Measurements from ENCODE around the gene EMC1. TPM values are rescaled to one million over a fixed set of nuclear protein-coding genes. Genes with fewer than 3 reads are reported as not detected.
"Not testable (repeated sequence)": the region's sequence is repeated elsewhere in the genome, so short reads cannot be mapped to it uniquely, and the experiment has no call there.

Gene EMC1
- polyA plus RNA-seq, 1 donor (not counting 4 experiments of a cell fraction or from before 2014, with no cell fraction given), result 28.6 TPM

GRCh38 chr1:19219451-19219850 is 31.9 kb downstream of the EMC1 start:
- dilution Hi-C loops (cut with MboI; ENCODE audit: extremely low pct_ligation_motif_present, low sequenced_read_pairs), result no loop called here
- H3K4me1 ChIP-seq (ENCODE audit: control insufficient read depth, extremely low read depth, insufficient read depth, low read length), result no peaks in the 10 kb centered on the region
- H3K9me1 ChIP-seq (ENCODE audit: control insufficient read depth, extremely low read depth, insufficient read depth, low read length), result no peaks in the 10 kb centered on the region
- peaks cover 34 to 42% of the 10 kb centered on the region in 2 experiments for H3K36me3 ChIP-seq (ENCODE audit: control insufficient read depth in 2 of 2, extremely low read depth in 1 of 2, insufficient read depth in 2 of 2, low read length in 2 of 2)
- FAIRE-seq (no peak), DNase-seq (ENCODE audit: low read depth, low spot score) (no peak)
- H3K4me2 ChIP-seq (ENCODE audit: control insufficient read depth, extremely low read depth, insufficient read depth, low read depth, low read length), result no peak overlapping the region
- no peaks in the 10 kb centered on the region for H4K20me1 ChIP-seq (ENCODE audit: control insufficient read depth, extremely low read depth, insufficient read depth, low read length)
- no peaks in the 10 kb centered on the region for H3K27me3 ChIP-seq (ENCODE audit: control insufficient read depth, extremely low read depth, insufficient read depth, low read length)
- peaks cover 1% of the 10 kb centered on the region for H3K79me2 ChIP-seq (ENCODE audit: control insufficient read depth, insufficient read depth, low read length)
- no peak overlapping the region for H3K27ac ChIP-seq (ENCODE audit: control insufficient read depth, insufficient read depth, low read length)
- H3K4me3 ChIP-seq (ENCODE audit: control insufficient read depth in 2 of 3, extremely low read depth in 1 of 3, insufficient read depth in 2 of 3, low read depth in 1 of 3, low read length in 3 of 3), result no peak overlapping the region
- no peak overlapping the region for H2AFZ ChIP-seq (ENCODE audit: control insufficient read depth, low read length)
- H3K9me3 ChIP-seq (ENCODE audit: control insufficient read depth, low read depth, low read length), result no peaks in the 10 kb centered on the region
- no peak overlapping the region for H3K9ac ChIP-seq (ENCODE audit: control insufficient read depth, extremely low read depth, insufficient read depth, low read length)
- TF ChIP-seq EZH2 (IDR thresholded peaks at IDR 0.05; ENCODE audit: low read length), result no peak
- TF ChIP-seq, protein P1, sequence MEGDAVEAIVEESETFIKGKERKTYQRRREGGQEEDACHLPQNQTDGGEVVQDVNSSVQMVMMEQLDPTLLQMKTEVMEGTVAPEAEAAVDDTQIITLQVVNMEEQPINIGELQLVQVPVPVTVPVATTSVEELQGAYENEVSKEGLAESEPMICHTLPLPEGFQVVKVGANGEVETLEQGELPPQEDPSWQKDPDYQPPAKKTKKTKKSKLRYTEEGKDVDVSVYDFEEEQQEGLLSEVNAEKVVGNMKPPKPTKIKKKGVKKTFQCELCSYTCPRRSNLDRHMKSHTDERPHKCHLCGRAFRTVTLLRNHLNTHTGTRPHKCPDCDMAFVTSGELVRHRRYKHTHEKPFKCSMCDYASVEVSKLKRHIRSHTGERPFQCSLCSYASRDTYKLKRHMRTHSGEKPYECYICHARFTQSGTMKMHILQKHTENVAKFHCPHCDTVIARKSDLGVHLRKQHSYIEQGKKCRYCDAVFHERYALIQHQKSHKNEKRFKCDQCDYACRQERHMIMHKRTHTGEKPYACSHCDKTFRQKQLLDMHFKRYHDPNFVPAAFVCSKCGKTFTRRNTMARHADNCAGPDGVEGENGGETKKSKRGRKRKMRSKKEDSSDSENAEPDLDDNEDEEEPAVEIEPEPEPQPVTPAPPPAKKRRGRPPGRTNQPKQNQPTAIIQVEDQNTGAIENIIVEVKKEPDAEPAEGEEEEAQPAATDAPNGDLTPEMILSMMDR (optimal IDR thresholded peaks at IDR 0.05 in 1 of 3, IDR thresholded peaks at IDR 0.05 in 1 of 3, conservative IDR thresholded peaks at IDR 0.05 in 1 of 3; ENCODE audit: extremely low read depth in 1 of 3, insufficient read depth in 2 of 3, low read length in 3 of 3), result no peak

DNA sequence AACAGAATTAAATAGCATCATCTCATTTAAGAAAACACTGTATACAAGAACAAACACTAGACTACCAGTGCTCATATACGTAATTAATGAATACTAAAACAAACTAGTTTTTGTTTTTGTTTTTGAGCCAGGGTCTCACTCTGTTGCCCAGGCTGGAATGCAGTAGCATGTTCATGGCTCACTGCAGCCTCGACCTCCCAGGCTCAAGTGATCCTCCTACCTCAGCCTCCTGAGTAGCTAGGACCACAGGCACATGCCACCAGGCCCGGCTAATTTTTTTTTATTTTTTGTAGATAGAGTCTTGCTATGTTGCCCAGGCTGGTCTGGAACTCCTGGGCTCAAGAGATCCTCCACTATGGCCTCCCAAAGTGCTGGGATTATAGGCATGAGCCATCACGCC is 34.7 kb downstream of the EMC1 start:
- H3K27ac ChIP-seq (ENCODE audit: control insufficient read depth, insufficient read depth, low read length); H3K4me3 ChIP-seq (ENCODE audit: control insufficient read depth in 2 of 3, extremely low read depth in 1 of 3, insufficient read depth in 2 of 3, low read depth in 1 of 3, low read length in 3 of 3); H3K4me1 ChIP-seq (ENCODE audit: control insufficient read depth, extremely low read depth, insufficient read depth, low read length); H4K20me1 ChIP-seq (ENCODE audit: control insufficient read depth, extremely low read depth, insufficient read depth, low read length); dilution Hi-C loops (cut with MboI; ENCODE audit: extremely low pct_ligation_motif_present, low sequenced_read_pairs); H3K9me3 ChIP-seq (ENCODE audit: control insufficient read depth, low read depth, low read length); H3K27me3 ChIP-seq (ENCODE audit: control insufficient read depth, extremely low read depth, insufficient read depth, low read length); H3K9me1 ChIP-seq (ENCODE audit: control insufficient read depth, extremely low read depth, insufficient read depth, low read length); FAIRE-seq; DNase-seq (ENCODE audit: low read depth, low spot score); H2AFZ ChIP-seq (ENCODE audit: control insufficient read depth, low read length); H3K9ac ChIP-seq (ENCODE audit: control insufficient read depth, extremely low read depth, insufficient read depth, low read length); H3K4me2 ChIP-seq (ENCODE audit: control insufficient read depth, extremely low read depth, insufficient read depth, low read depth, low read length): not testable (repeated sequence)
- H3K36me3 ChIP-seq (ENCODE audit: control insufficient read depth in 2 of 2, extremely low read depth in 1 of 2, insufficient read depth in 2 of 2, low read length in 2 of 2), result peaks cover 24 to 42% of the 10 kb centered on the region in 2 experiments
- peaks cover 23% of the 10 kb centered on the region for H3K79me2 ChIP-seq (ENCODE audit: control insufficient read depth, insufficient read depth, low read length)

DNA sequence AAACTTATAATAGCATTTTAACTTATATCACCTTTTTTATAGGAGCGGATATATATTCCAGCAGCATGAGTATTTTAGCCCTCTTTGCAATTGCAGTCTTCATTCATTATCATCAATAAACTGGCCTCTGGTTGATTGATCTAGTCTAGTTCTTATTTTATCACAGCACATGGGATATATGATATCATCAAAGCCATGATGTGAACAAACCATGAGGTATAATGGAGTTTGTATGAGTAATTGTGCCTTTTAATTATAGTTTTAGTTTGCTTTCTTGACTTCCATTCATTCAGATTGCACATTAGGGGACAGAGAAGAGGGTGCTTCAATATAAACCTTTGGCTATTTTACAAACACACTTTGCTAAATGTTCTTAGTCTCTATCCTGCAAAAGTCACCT is 37.7 kb downstream of the EMC1 start:
- Histone ChIP-seq H3K4me3 (ENCODE audit: control insufficient read depth in 2 of 3, extremely low read depth in 1 of 3, insufficient read depth in 2 of 3, low read depth in 1 of 3, low read length in 3 of 3) (no peak overlapping the region), H3K9ac (ENCODE audit: control insufficient read depth, extremely low read depth, insufficient read depth, low read length) (no peak overlapping the region), H3K9me1 (ENCODE audit: control insufficient read depth, extremely low read depth, insufficient read depth, low read length) (no peaks in the 10 kb centered on the region), H3K27me3 (ENCODE audit: control insufficient read depth, extremely low read depth, insufficient read depth, low read length) (no peaks in the 10 kb centered on the region), H3K36me3 (ENCODE audit: control insufficient read depth in 2 of 2, extremely low read depth in 1 of 2, insufficient read depth in 2 of 2, low read length in 2 of 2) (peaks cover 6 to 23% of the 10 kb centered on the region in 2 experiments), H2AFZ (ENCODE audit: control insufficient read depth, low read length) (no peak overlapping the region), H3K27ac (ENCODE audit: control insufficient read depth, insufficient read depth, low read length) (no peak overlapping the region), H3K4me1 (ENCODE audit: control insufficient read depth, extremely low read depth, insufficient read depth, low read length) (peaks cover 19% of the 10 kb centered on the region), H3K9me3 (ENCODE audit: control insufficient read depth, low read depth, low read length) (no peaks in the 10 kb centered on the region), H3K79me2 (ENCODE audit: control insufficient read depth, insufficient read depth, low read length) (peaks cover 51% of the 10 kb centered on the region), H3K4me2 (ENCODE audit: control insufficient read depth, extremely low read depth, insufficient read depth, low read depth, low read length) (no peak overlapping the region), H4K20me1 (ENCODE audit: control insufficient read depth, extremely low read depth, insufficient read depth, low read length) (no peaks in the 10 kb centered on the region)
- FAIRE-seq, result no peak
- TF ChIP-seq, protein P1 (optimal IDR thresholded peaks at IDR 0.05 in 1 of 3, IDR thresholded peaks at IDR 0.05 in 1 of 3, conservative IDR thresholded peaks at IDR 0.05 in 1 of 3; ENCODE audit: extremely low read depth in 1 of 3, insufficient read depth in 2 of 3, low read length in 3 of 3), result no peak
- TF ChIP-seq EZH2 (IDR thresholded peaks at IDR 0.05; ENCODE audit: low read length), result no peak
- DNase-seq (ENCODE audit: low read depth, low spot score), result no peak
- dilution Hi-C loops (cut with MboI; ENCODE audit: extremely low pct_ligation_motif_present, low sequenced_read_pairs), result no loop called here

Measured in keratinocyte (primary cell).